Skeletal muscle cell (primary cell): Measurements from ENCODE around the gene ZNF513.
A peak's percentile ranks its signal among the peaks of the same experiment; 100 is the strongest.
"Not testable (repeated sequence)": the region's sequence is repeated elsewhere in the genome, so short reads cannot be mapped to it uniquely, and the experiment has no call there.

ENCODE experiments used
- DNase-seq: peaks from one replicate; pipeline ENCODE4 v3.0.0-alpha.2; 2010; ENCODE audit warnings: low read depth
- H3K4me3 ChIP-seq: 2 replicates; pipeline ENCODE4 v1.5.1; 2011; ENCODE audit warnings: low read depth, mild to moderate bottlenecking, control low read depth, low read length, moderate library complexity

ZNF513 gene

DNA sequence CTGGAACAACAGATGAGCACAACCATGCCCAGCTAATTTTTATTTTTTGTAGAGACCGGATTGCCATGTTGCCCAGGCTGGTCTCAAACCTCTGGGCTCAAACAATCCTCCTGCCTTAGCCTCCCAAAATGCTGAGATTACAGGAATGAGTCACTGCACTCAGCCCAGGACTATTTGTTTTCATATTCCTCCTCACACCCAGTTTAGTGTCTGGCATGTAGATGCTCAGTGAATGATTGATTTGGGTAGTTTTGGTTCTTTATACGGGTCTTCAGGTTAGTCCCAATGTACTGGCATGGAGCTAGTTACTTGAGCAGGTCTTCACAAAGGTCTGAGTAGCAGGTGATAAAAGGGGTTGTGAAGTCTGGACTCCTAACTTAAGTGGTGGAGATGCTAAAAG lies 16.6 kb downstream of the ZNF513 start:
- DNase-seq = no peak
- H3K4me3 ChIP-seq = no peak overlapping the region

DNA sequence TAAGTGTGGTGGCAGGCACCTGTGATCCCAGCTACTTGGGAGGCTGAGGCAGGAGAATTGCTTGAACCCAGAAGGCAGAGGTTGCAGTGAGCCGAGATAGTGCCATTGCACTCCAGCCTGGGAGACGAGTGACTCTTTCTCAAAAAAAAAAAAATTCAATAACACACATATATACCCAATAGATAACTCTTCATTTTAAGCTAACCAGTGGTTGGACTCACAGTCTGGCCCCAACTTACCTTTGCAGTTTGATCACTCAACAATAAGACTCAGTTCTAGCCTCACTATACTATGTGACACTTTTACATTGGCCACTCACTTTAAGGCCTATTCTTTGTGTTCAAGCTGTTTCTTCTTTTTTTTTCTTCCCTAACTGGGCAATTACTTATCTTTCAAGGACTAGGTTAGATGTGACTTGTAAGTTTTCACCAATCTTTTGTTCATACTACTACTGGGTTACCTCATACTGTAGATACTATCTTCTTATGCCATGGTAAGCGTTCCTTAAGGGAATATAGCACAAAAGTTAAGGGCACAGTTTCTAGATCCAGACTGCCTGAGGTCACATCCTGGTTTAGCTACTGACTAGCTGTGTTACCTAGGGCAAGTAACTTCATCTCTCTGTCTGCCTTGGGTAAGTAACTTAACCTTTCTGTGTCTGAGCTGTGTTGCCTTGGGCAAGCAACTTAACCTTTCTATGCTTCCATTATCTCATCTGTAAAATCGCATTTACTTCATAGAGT lies 17.7 kb downstream of the ZNF513 start:
- DNase-seq = no peak
- no peak overlapping the region for H3K4me3 ChIP-seq

DNA sequence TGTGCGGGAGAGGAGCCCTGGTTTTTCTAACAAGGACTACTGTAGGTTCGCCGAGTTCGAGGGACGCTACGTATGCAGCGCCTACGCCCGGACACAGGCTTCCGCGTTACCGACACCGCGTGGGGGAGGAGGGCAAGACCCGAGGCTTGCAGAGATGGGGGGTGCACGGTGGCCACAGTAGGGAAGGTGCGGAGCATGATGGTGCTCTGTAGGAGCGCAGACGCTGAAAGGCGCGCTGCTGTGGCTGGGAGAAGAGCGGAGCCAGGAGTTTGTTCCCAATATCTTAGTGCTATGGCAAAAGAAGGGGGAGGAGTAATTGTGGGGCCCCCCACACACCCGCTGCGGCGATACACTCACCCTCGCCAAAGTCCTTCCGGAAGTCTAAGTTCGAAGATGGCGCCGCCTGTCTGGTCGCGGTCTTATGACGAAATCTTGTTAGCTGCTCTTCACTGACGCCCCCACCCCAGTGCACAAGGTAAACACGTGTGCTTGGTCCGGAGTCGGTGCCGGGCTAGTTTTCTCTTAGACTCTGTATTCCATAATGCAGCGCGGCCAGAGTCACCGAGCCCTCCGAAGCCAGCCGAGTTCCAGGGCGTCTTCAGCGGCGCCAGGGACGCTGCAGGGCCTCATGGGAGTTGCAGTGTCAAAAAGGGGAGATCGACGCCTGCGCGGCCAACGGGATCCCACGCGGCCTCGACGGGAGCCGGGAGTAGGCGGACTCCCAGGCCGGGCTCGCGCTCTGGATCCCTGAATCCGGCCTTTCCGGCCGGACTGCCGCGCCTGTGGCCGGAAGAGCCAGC lies 24.0 kb downstream of the ZNF513 start, which contains the start of gene GTF3C2:
Gene GTF3C2 (minus strand): TSS at position 383 of the 800 bp plus-strand sequence. CDS start 13,210 bp downstream, outside the sequence.
- DNase-seq = peak; percentile 93
- peak within 1 kb of the TSS; percentile 99 for H3K4me3 ChIP-seq

DNA sequence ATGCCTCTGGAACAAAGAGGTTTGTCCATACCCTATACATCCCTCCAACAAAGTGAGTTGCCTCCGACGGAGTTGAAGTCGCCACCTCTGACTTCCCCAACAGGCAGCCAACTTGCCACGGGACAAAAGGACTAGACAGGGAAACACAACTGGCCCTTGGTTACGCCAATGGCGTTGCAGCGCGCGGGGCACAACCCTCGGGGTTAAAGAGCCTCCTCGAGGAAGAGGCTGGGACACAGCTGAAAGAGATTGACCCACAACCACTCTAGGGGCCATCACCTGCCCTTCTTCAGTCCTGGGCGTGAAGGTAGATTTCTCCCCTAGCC lies 24.5 kb downstream of the ZNF513 start:
- DNase-seq = no peak
- peak overlapping the region; percentile 99 for H3K4me3 ChIP-seq

DNA sequence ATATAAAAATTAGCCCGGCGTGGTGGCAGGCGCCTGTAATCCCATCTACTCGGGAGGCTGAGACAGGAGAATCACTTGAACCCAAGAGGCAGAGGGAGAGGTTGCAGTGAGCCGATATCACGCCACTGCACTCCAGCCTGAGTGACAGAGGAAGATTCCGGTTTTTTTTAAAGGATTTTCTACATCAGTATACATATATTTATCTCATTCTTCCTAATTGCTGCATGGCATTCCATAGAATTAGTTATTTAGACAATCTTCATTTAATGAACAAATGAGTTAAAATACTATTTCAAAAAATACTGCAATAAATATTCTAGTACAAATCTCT lies 26.0 kb downstream of the ZNF513 start:
- no peak overlapping the region for H3K4me3 ChIP-seq
- DNase-seq = no peak

DNA sequence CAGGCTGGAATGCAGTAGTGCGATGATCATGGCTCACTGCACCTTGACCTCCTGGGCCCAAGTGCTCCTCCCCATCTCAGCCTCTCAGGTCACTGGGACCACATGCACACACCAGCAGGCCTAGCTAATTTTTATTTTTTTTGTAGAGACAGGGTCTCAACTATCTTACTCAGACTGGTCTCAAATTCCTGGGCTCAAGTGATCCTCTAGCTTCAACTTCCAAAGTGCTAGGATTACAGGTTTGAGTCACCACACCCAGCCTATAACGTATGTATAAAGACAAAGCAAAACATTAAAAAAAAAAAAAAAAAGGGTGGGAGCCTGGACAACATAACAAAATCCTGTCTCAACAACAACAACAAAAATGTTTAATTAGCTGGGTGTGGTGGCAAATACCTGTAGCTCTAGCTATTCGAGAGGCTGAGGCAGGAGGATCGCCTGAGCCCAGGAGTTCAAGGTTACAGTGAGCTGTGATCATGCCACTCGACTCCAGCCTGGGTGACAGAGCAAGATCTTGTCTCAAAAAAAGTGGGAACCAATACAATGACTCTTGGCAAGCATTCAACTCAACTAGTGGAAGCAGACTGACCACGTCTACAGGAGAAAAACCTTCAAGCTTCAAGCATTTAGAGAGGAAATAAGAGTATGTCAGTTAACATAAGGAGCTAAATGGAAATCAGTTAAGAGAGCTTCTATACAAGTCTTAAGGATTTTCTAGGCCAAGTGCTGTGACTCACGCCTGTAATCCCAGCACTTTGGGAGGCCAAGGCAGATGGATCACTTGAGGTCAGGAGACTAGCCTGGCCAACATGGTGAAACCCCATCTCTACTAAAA lies 26.6 kb downstream of the ZNF513 start:
- peak; percentile 7 for DNase-seq
- H3K4me3 ChIP-seq = no peak overlapping the region

DNA sequence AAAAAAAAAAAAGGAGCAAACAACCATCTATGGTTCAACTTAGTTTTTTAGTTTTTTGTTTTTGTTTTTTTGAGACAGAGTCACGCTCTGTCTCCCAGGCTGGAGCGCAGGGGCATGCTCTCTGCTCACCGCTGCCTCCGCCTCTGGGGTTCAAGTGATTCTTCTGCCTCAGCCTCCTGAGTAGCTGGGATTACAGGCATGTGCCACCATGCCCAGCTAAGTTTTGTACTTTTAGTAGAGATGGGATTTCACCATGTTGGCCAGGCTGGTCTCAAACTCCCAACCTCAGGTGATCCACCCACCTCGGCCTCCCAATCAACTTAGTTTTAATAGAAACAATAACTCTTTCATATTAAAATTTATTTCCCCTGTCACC lies 27.2 kb downstream of the ZNF513 start:
- not testable (repeated sequence) for H3K4me3 ChIP-seq, DNase-seq

DNA sequence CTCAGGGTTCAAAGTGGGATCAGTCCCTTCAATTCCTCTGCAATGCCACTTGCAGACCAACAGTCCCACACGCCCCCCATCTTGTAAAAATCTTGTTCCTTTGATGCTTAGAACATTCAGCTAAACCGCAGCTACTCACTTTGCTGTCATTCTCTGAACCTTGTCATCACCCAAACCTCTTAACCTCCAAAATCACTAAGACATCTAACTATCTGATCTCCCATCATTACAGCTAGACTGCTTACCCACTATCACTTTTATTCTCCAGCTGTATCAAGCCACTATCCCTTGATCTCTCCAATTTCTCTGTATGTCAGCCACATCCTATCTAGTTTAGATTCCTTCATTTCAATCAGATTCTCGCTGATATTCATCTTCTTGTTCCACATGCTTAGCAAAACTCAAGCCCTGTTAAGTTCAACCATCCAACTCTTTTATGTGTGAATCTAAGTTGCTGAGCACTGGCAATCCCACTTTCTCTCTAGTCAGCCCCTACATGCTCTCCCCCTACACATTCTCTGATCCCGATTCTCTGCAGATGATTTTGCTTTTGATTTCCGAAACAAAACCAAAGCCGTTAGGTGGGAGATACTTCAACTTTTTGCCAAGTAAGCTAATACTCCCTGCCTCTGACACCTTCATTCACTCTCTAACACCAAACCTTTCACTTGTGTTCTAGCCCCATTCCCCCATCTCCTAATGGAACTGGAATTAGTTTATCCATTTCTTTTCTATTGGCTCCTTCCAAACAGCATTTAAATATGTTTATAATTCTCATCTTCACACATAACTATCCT lies 28.5 kb downstream of the ZNF513 start:
- no peak overlapping the region for H3K4me3 ChIP-seq
- DNase-seq = no peak

DNA sequence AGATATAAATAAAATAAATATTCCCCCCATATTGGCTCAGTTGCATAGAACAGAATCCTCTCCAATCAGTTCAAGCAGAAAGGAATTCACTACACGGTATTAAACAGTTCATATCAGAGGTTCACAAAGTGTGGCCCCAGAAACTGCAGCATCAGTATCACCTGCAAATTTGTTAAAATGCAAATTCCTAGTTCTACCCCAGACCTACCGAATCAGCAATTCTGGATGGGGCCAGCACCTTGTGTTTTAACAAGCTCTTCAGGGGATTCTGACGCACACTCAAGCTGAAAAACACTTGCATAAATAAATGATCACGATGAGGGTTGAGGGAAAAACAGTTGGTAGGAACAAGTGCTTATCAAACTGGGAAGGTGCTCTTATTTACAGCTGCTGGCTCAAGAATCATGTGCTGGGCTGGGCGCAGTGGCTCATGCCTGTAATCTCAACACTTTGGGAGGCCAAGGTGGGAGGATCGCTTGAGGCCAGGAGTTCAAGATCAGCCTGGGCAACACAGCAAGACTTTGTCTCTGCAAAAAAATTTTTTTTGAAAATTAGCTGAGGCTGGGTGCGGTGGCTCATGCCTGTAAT lies 30.3 kb downstream of the ZNF513 start:
- no peak overlapping the region for H3K4me3 ChIP-seq
- no peak for DNase-seq

DNA sequence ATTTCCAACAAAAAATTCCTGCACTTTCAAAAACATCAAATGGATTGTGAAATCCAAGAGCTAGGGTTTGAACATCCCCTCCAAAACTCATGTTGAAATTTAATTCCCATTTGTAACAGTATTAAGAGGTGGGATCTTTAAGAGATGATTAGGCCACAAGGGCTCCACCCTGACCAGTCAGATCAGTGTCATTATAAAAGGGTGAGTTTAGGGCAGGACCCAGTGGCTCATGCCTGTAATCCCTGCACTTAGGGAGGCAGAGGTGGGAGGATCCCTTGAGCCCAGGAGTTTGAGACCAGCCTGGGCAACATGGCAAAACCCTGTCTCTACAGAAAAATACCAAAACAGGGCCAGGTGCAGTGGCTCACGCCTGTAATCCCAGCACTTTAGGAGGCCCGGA lies 32.9 kb downstream of the ZNF513 start:
- no peak for DNase-seq
- no peak overlapping the region for H3K4me3 ChIP-seq

DNA sequence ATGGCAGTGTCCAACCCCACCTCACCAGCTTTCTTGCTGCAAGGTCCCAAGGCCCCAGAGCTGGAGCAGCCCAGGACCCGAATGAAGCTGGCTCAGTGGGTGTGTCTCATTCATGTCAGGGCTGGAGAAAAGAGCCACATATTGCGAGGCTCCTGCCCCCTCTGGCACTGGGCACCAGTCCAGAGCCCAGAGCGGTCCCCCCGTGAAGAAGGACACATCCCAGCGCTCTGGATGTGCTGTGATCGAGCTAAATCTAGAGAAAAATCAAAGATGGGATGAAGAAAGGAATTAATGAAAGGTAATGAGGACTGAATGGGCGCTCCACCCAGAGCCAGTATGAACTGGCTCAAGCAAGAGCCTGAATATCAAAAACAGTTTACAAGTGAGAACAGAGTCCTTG lies 44.4 kb downstream of the ZNF513 start:
- no peak for DNase-seq
- H3K4me3 ChIP-seq = no peak overlapping the region

DNA sequence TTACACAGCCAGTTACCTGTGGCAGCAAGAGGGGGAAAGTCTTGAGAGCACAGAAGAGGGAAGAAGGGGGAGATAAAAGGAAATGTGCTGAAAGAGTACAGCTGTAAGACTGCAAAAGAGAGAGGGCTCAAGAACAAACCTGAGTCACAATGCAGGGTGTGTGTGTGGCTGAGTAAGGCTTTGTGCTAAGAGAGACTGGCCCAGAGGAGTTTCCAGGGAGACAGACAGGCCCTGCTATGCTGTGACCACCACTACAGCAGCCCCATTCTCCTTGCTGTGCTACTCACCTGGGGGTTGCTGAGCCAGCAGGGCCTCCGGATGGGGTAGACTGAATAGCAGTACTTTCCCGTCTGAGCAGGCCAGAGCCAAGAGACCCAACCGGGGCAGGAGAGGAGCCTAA lies 45.2 kb downstream of the ZNF513 start:
- no peak for DNase-seq
- no peak overlapping the region for H3K4me3 ChIP-seq
